CD4-positive, alpha-beta T cell treated with Interleukin-15 for 1 hour (primary cell): ENCODE data around the gene PPP2R2C.

Source experiments
- DNase-seq: peaks from one replicate; pipeline ENCODE4 v3.0.0-alpha.2; 2020

PPP2R2C gene

GRCh38 chr4:6493658-6494304 is 21.4 kb upstream of the PPP2R2C start:
- DNase-seq, result no peak

GRCh38 chr4:6492861-6493657 is 20.6 kb upstream of the PPP2R2C start:
- DNase-seq, result no peak

- DNase-seq, result no peak
These were observed 19.7 kb upstream of the PPP2R2C start for GRCh38 chr4:6492027-6492590.

- no peak for DNase-seq
These were observed 18.8 kb upstream of the PPP2R2C start for GRCh38 chr4:6491235-6491634.

- DNase-seq, result no peak
These were observed 17.5 kb upstream of the PPP2R2C start for GRCh38 chr4:6489927-6490326.

GRCh38 chr4:6487466-6487865 is 15.1 kb upstream of the PPP2R2C start:
- no peak for DNase-seq

- DNase-seq, result no peak
These were observed 8.2 kb upstream of the PPP2R2C start for GRCh38 chr4:6480534-6481088.

- DNase-seq, result no peak
These were observed 6.3 kb upstream of the PPP2R2C start for GRCh38 chr4:6478546-6479220.

GRCh38 chr4:6476893-6477292 is 4.5 kb upstream of the PPP2R2C start:
- DNase-seq, result no peak

GRCh38 chr4:6475492-6476020 is 3.1 kb upstream of the PPP2R2C start:
- no peak for DNase-seq

- no peak for DNase-seq
These were observed 2.5 kb upstream of the PPP2R2C start for GRCh38 chr4:6474705-6475457.

GRCh38 chr4:6474053-6474568 is 1.7 kb upstream of the PPP2R2C start:
- DNase-seq, result no peak

GRCh38 chr4:6473264-6474052 is 1.0 kb upstream of the PPP2R2C start:
- no peak for DNase-seq

GRCh38 chr4:6472008-6472386 is 417 bp downstream of the PPP2R2C start:
- no peak for DNase-seq

GRCh38 chr4:6471307-6472007 is 957 bp downstream of the PPP2R2C start:
- no peak for DNase-seq

GRCh38 chr4:6470502-6471306 is 1.7 kb downstream of the PPP2R2C start:
- no peak for DNase-seq

- no peak for DNase-seq
These were observed 2.4 kb downstream of the PPP2R2C start for GRCh38 chr4:6469898-6470501.

GRCh38 chr4:6469144-6469543 is 3.3 kb downstream of the PPP2R2C start:
- DNase-seq, result no peak

- no peak for DNase-seq
These were observed 4.0 kb downstream of the PPP2R2C start for GRCh38 chr4:6468376-6468775.
